ENCODE measurements around the gene ATG9B.

GRCh38 chr7:151028131-151028947 lies 4.0 kb upstream of the ATG9B start, which contains the start of gene ABCB8:
- TF ChIP-seq CTCF (conservative IDR thresholded peaks at IDR 0.05 in 1 of 2, IDR thresholded peaks at IDR 0.05 in 1 of 2; ENCODE audit: low read depth in 1 of 2, low read length in 2 of 2) (peak; percentile 34 to 41), EZH2 (IDR thresholded peaks at IDR 0.05; ENCODE audit: low read length, missing control alignments) (no peak)

All from fibroblast of lung (primary cell).